HG03039 (cell line): ENCODE measurements around the gene PDLIM4.

Experiments used
- ATAC-seq: cut with Tn5 transposase; IDR thresholded peaks from one replicate; pipeline ENCODE4 v1.9.1; 2021; ENCODE audit warnings: mild to moderate bottlenecking, moderate library complexity; ENCODE audit not compliant: unreplicated experiment

The PDLIM4 gene

DNA sequence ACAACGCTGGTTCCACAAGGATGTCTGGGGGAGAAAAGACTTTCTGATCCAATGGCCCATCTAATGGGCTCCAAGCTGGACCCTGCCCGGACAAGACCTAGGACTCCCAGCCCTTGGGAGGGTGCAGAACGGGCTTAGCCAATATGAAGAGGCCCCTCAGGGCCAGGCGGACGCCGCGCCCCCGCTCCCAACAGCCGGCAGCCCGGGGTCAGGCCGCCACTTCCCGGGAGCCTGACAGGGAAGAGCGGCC is 30.3 kb upstream of the PDLIM4 start:
- no peak for ATAC-seq

- ATAC-seq = peak; percentile 88
Measured at GRCh38 chr5:132227485-132228240, 29.8 kb upstream of the PDLIM4 start, which contains the start of gene P4HA2. P4HA2 (minus strand) TSS chr5:132227853; CDS start chr5:132218626, 9,227 bp downstream.

- no peak for ATAC-seq
Measured at GRCh38 chr5:132228241-132229035, 29.1 kb upstream of the PDLIM4 start.

- ATAC-seq = no peak
Measured at GRCh38 chr5:132229236-132229635, 28.3 kb upstream of the PDLIM4 start.

DNA sequence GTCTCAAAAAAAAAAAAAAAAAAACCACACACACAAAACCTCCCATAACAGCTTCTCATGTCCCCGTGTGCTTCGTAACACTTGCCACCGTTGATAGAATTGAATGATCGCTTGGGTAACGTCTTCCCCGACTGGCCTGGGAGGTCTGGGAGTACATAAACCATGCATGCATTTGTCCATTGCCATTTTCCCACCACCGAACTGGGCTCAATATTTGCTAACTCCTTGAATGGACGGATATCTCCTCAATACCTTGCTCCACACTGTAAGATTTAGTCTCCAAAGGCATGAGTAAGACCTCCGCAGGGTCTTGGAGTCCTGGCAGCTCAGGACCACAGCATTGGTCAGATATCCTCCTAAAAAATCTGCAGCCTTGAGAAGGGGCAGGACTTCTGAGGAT is 26.6 kb upstream of the PDLIM4 start:
- ATAC-seq = no peak

DNA sequence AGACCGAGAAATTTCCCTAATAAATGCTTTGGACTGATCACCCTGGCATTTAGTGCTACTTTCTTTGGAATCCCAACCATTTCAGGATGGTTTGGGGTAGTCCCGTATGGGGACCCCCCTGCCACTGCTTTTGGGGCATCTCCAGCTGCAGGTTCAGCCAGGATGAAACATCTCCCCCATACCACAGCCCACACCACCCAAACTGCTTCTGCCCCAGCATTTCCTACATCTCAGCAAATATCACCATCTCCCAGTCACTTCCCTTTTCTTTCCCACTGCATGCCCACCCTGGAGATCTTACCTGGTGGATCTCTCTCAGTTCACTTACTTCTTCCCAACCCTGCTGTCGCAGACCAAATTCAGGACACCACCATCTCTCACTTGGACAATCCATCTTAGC is 25.0 kb upstream of the PDLIM4 start:
- no peak for ATAC-seq

DNA sequence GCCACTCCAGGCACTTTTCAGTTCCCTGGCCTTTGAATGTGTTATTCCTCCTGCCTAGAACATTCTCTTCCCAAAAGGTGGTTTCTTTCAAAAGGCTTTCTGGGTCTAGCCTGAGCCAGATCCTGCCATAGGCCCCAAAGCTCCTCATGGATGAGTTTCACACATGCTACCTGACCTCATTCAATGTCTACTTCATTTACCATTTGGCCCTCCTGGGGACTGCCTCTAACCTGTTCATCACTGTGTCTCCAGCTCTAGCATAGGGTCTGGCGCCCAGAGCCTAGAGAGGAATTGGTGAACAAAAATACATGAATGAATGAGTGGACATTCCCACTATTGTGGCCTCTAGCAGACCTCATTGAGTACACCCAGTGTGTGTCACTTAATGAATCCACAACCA is 24.4 kb upstream of the PDLIM4 start:
- no peak for ATAC-seq

DNA sequence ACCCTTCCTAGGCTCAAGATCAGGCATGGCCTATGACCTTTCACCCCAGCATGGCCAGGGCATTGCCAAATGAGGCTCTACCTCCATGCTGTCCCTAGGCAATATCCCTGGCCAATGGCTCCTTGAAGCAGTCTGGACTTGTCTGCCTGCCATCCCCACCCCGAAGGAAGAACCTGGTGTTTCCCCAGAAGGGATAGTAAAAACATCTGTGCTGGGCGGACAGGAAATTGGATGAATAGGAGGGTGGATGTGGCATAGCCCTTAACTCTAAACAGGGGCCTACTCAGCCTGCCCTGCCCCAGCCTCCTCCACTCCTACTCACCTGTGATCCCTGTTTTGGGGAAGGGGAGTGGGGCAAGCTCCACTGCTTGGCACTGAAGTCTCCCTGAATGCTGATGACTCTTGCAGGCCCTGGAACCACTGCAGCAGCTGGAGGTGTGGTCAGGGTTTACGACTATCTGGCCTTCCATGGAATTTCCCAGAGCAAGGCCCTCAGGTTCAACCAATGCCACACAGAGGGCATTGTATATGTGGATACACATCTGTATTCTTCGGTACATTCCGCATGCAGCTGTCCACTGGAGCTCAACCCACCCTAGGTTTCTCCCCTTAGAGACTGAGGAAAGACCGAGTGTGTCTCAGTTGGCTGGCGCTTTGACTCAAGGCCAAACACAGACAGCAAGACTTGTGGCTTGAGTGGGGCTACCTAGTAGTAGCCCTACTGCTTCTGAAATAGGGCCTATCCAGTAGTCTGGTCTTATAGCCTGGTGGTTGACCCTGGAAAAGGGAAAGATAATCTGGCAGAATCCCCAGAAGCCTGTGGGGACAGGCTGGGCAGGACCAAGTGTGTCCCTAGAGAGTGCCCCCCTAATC is 23.4 kb upstream of the PDLIM4 start:
- ATAC-seq = no peak

- ATAC-seq = no peak
Measured at GRCh38 chr5:132234684-132235062, 22.8 kb upstream of the PDLIM4 start.

GRCh38 chr5:132235340-132235739 is 22.2 kb upstream of the PDLIM4 start:
- ATAC-seq = no peak

DNA sequence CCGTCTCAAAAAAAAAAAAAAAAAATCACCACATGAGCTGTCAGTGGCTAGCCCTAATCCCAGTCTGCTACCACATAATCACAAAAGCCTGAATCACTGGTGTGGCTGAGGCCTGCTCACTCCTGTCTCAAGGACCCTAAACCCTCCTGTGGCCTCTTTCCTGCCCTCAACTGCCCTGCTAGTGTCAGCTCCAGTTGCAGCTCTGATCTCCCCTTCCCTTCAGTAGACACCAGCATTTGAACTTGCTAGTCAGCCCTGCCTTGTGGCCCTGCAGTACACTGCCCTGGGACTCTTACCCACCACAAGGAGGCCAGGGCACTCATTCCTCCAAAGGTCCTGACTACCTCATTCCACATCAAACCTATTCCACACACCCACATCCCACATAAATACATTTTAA is 20.4 kb upstream of the PDLIM4 start:
- no peak for ATAC-seq

DNA sequence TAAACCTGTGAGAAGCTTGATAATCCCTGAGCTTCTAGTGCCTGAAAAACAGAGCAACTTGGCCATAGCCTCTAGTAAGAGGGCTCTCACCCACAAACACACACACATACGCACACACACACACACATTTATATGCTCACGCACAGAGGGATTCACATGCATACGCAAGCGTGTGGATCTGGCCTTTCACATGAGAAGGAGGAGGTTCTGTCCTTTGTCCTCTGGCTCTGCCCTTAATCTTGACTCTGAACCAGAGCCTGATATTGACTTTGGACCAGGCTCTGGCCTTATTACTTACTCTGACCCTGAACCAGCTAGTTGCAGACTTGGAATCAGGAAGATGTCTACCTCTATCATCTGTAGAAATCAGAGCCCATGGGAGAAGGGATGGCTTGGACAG is 19.8 kb upstream of the PDLIM4 start:
- ATAC-seq = no peak

DNA sequence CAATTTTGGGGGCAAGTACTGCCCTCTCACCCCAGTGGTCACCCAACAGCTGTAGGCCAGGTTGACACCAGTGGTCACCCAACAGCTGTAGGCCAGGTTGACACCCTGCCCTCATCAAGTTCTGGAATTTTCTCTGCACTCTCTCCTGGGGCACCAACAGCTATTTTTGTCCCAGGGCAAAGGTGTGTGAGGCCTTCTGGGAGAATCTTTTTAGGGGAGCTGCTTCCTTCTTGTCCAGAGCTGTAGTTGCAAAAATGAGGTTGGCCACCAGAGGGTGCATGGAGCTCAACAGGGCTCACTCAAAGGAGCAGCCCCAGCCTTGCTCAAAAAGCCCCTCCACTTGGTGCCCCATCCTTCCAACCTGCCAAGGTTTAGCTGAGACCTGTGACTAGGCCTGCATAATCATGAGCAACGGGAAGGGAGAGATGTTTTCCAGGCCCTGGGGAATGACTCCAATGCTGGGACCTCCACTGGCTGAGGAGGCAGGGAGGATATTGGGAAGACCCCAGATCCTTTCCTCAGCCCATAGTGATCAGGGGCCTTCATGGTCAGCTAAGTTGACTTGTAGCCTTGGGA is 19.2 kb upstream of the PDLIM4 start:
- no peak for ATAC-seq

GRCh38 chr5:132238901-132239500 is 18.5 kb upstream of the PDLIM4 start:
- ATAC-seq = no peak

GRCh38 chr5:132239776-132240175 is 17.7 kb upstream of the PDLIM4 start:
- ATAC-seq = no peak

DNA sequence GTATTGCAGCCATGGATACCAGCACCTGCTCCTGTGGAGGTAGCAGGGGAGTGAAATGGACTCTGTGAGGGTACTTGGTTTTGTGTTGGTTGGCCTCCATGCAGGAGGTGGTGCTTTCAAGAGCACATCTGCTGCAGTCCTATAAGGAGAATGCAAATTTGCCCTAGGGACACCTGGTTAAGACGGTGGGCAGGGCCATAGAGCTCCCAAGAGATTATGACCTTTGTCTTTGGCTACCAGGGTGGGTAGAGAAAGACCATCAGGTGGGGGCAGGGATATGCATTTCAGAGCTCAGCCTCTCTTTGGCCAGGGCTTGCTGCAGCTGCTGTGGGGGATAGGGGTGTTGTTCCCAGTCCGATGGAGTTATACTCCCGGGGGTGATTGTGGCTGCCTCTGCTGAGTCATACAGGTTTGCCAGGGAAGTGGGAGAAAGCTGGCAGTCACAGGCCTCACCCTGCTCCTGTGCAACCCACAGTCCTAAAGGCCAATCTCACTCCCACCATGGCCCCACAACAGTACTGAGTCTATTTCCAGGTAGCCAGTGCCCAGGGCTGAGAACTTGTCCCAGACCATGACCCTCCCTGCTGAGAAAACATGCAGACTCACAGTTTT is 14.0 kb upstream of the PDLIM4 start:
- ATAC-seq = no peak

DNA sequence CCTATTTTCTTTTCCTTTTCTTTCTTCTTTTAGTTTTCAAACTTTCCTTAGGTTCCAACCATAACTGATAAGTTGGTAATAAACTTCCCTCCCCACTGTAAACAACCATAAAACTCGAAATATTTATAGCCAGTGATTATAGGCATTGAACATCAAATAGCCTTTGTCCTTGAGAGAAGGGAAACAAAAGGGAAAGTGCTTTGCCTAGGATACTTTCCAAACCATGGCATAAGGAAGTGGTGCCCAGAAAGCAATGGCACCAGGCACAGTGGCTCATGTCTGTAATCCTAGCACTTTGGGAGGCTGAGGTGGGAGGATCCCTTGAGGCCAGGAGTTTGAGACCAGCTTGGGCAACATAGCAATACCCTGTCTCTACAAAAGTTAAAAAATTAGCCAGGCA is 11.9 kb upstream of the PDLIM4 start:
- ATAC-seq = no peak

- no peak for ATAC-seq
Measured at GRCh38 chr5:132246806-132247205, 10.7 kb upstream of the PDLIM4 start.

DNA sequence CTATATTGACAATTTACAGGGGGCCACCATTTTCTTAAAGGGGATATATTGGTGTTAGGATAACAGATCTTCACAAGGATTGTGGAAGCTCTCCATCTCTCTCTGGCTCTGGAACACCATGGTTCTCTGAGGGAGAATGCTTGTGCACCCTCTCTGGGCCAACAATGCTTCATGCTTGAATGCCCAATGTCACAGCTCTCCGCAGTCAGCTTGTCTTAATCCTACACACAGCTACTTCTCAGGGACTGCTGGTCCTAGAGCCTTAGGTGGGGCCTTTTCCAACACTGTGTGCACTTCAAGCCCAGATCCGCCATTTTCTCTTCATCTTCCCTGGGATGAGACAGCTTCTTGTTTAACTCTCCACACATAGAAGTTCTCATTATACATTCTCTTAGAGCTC is 6.9 kb upstream of the PDLIM4 start:
- ATAC-seq = no peak

DNA sequence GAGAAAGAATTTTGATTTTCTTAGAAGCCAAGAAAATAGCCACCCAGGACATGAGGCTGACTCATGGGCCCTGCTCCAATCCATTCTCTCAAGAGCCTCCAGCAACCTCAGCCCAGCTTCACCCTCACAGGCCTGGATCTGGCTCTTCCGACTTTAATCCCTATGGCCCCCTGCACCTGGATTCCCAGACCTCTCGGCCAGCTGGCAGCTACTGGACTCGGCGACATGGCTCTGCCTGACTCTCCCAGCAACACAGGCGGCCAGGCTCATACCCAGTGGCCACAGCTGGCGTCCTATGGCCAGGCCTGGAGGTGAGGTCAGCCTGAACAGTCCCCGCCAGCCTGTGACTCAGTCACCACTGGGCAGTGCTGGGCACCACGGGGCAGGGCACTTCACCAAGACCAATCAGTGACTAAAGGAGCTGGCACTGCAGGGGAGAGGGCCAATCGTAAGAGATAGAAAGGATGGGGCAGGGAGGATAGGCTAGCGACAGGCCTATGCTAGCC is 6.2 kb upstream of the PDLIM4 start:
- ATAC-seq = no peak
